Measurements from ENCODE around the gene CDKAL1. TPM values are rescaled to one million over a fixed set of nuclear protein-coding genes. Genes with fewer than 3 reads are reported as not detected.
A peak's percentile ranks its signal among the peaks of the same experiment; 100 is the strongest.

The CDKAL1 gene
- total RNA-seq, 1 experiment from 2014 or later: 16.1 TPM

GRCh38 chr6:21110684-21111083, 576.4 kb downstream of the CDKAL1 start:
- intact Hi-C loops (cut with micrococcal nuclease; ENCODE audit: unreplicated experiment): loop anchor here (1.0 to 10.0 kb wide), 4 partner anchors 110 to 474 kb away; no protein-coding TSS in a partner anchor
- Histone ChIP-seq H3K4me2 (peak overlapping the region; percentile 45), H3K9me2 (ENCODE audit: insufficient read depth) (no peaks in the 10 kb centered on the region), H3K4me1 (replicated peaks; ENCODE audit: insufficient read depth) (peaks cover 48% of the 10 kb centered on the region), H3K9me3 (ENCODE audit: insufficient read depth, low read depth) (no peaks in the 10 kb centered on the region), H4K20me1 (ENCODE audit: insufficient read depth) (no peaks in the 10 kb centered on the region), H3K27me3 (ENCODE audit: insufficient read depth, low read depth) (no peaks in the 10 kb centered on the region), H3K27ac (peak overlapping the region; percentile 32), H3K79me2 (ENCODE audit: low read depth) (no peaks in the 10 kb centered on the region), H3F3A (ENCODE audit: insufficient read depth, low read depth) (peaks cover 35% of the 10 kb centered on the region), H3K36me3 (ENCODE audit: low read depth) (no peaks in the 10 kb centered on the region), H3K4me3 (no peak overlapping the region), H2AFZ (no peak overlapping the region)
- CTCF ChIA-PET: no interaction called here
- POLR2A ChIA-PET (ENCODE audit: unreplicated experiment): interaction anchor here (0.5 kb wide), 1 partner anchor 33 kb away, joined by 8 read pairs; no protein-coding TSS in a partner anchor
- no peak for TF ChIP-seq CTCF (conservative IDR thresholded peaks at IDR 0.05)
- TF ChIP-seq EZH2 (IDR thresholded peaks at IDR 0.05; ENCODE audit: low read depth): no peak
- no peak for DNase-seq
- no TSS peak for BruUV-seq (replicated peaks)

GRCh38 chr6:21111093-21111725, 577.0 kb downstream of the CDKAL1 start:
- intact Hi-C loops (cut with micrococcal nuclease; ENCODE audit: unreplicated experiment): loop anchor here (2.0 to 10.0 kb wide), 3 partner anchors 110 to 474 kb away; no protein-coding TSS in a partner anchor
- H3K4me1 ChIP-seq (replicated peaks; ENCODE audit: insufficient read depth): peaks cover 48% of the 10 kb centered on the region
- POLR2A ChIA-PET (ENCODE audit: unreplicated experiment): interaction anchor here (0.6 to 0.7 kb wide), 2 partner anchors 109 to 140 kb away, joined by 3 to 13 read pairs; no protein-coding TSS in a partner anchor

GRCh38 chr6:21115111-21115510, 580.9 kb downstream of the CDKAL1 start:
- Histone ChIP-seq H3K27ac (no peak overlapping the region), H3K9me2 (ENCODE audit: insufficient read depth) (no peaks in the 10 kb centered on the region), H3K9me3 (ENCODE audit: insufficient read depth, low read depth) (no peaks in the 10 kb centered on the region), H3K27me3 (ENCODE audit: insufficient read depth, low read depth) (no peaks in the 10 kb centered on the region), H3F3A (ENCODE audit: insufficient read depth, low read depth) (peaks cover 20% of the 10 kb centered on the region), H3K79me2 (ENCODE audit: low read depth) (no peaks in the 10 kb centered on the region), H3K4me1 (replicated peaks; ENCODE audit: insufficient read depth) (peaks cover 29% of the 10 kb centered on the region), H3K4me2 (no peak overlapping the region), H3K36me3 (ENCODE audit: low read depth) (no peaks in the 10 kb centered on the region), H4K20me1 (ENCODE audit: insufficient read depth) (no peaks in the 10 kb centered on the region), H3K4me3 (no peak overlapping the region), H2AFZ (no peak overlapping the region)
- no peak for DNase-seq
- TF ChIP-seq CTCF (conservative IDR thresholded peaks at IDR 0.05) (no peak), EZH2 (IDR thresholded peaks at IDR 0.05; ENCODE audit: low read depth) (no peak)
- BruUV-seq (replicated peaks): no TSS peak
- CTCF ChIA-PET: no interaction called here
- intact Hi-C loops (cut with micrococcal nuclease; ENCODE audit: unreplicated experiment): loop anchor here (10.0 kb wide), 1 partner anchor 470 kb away; no protein-coding TSS in a partner anchor
- POLR2A ChIA-PET (ENCODE audit: unreplicated experiment): interaction anchor here (0.7 kb wide), 1 partner anchor 42 kb away, joined by 4 read pairs; no protein-coding TSS in a partner anchor

More at GRCh38 chr6:21111093-21111725, 577.0 kb downstream of the CDKAL1 start:
- Histone ChIP-seq H3K4me2 (peak overlapping the region; percentile 45), H2AFZ (no peak overlapping the region), H3K4me3 (no peak overlapping the region; the same call in 1 of the 2 replicates), H3K9me3 (ENCODE audit: insufficient read depth, low read depth) (no peaks in the 10 kb centered on the region), H3K36me3 (ENCODE audit: low read depth) (no peaks in the 10 kb centered on the region), H3K27ac (peak overlapping the region; percentile 32), H3F3A (ENCODE audit: insufficient read depth, low read depth) (peaks cover 35% of the 10 kb centered on the region), H4K20me1 (ENCODE audit: insufficient read depth) (no peaks in the 10 kb centered on the region), H3K27me3 (ENCODE audit: insufficient read depth, low read depth) (no peaks in the 10 kb centered on the region), H3K79me2 (ENCODE audit: low read depth) (no peaks in the 10 kb centered on the region), H3K9me2 (ENCODE audit: insufficient read depth) (no peaks in the 10 kb centered on the region)
- CTCF ChIA-PET: no interaction called here
- BruUV-seq (replicated peaks): no TSS peak
- TF ChIP-seq EZH2 (IDR thresholded peaks at IDR 0.05; ENCODE audit: low read depth) (no peak), CTCF (conservative IDR thresholded peaks at IDR 0.05) (no peak)
- peak; percentile 20 to 95 for DNase-seq
